Measurements from ENCODE around the gene ELF5.

DNA sequence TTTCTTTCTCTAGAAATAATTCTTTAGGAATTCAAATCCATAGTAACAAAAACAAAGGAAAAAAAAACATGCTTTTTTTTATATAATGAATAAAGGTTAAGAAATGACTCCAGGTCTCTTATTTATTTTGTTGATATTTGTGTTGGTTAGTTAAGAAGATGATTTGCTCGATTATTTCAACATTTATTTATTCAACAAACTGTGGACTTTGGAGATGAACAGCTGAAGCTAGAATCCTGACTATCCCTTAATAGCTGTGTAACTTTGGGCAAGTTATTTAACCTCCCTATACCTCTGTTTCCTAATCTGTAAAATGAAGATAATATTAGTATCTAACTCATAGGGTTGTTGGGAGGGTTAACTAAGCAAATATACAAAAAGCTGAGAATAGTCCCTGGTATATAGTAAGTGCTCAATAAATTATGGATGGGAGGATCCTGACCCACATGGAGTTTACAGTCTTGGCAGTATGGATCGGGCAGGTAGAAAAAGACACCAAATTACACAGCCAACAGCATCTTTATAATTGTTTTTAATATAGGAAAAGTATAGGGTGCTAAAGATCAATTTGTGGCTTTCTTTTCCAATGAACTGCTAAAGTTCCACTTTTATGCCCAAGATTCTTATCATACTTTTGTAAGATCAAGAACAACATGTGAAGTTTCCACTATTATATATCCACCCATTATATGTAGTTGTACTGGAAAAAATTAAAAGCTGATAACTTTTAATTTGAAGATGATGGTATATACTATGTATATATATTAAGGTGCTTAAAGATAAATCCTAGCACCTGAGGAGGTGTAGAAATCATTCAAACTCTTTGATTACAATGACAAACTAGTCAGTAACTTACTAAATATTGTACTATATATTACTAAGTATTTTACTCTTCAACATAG lies 76.1 kb downstream of the ELF5 start:
- no peak for TF ChIP-seq POLR2A (IDR thresholded peaks at IDR 0.05)
- TF ChIP-seq, protein P1, sequence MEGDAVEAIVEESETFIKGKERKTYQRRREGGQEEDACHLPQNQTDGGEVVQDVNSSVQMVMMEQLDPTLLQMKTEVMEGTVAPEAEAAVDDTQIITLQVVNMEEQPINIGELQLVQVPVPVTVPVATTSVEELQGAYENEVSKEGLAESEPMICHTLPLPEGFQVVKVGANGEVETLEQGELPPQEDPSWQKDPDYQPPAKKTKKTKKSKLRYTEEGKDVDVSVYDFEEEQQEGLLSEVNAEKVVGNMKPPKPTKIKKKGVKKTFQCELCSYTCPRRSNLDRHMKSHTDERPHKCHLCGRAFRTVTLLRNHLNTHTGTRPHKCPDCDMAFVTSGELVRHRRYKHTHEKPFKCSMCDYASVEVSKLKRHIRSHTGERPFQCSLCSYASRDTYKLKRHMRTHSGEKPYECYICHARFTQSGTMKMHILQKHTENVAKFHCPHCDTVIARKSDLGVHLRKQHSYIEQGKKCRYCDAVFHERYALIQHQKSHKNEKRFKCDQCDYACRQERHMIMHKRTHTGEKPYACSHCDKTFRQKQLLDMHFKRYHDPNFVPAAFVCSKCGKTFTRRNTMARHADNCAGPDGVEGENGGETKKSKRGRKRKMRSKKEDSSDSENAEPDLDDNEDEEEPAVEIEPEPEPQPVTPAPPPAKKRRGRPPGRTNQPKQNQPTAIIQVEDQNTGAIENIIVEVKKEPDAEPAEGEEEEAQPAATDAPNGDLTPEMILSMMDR (IDR thresholded peaks at IDR 0.05) = no peak
